Cardiac muscle cell (in vitro differentiated cells and primary cell): ENCODE measurements around the gene TBK1. TPM values are rescaled to one million over a fixed set of nuclear protein-coding genes. Genes with fewer than 3 reads are reported as not detected.

ENCODE experiments used
- DNase-seq, 2 donors: peaks; one replicate each; pipeline versions ENCODE4 v3.0.0 to v3.0.0-alpha.2; 2010 to 2017; ENCODE audit warnings: low read depth in 1 of 2, low spot score in 1 of 2
- H3K27ac ChIP-seq: fragments of 200-600 bp; sonication (generic); 2 replicates; pipeline ENCODE4 v1.5.1; 2016
- H3K27me3 ChIP-seq: fragments of 200-600 bp; sonication (generic); 2 replicates; pipeline ENCODE4 v1.6.0; 2016; ENCODE audit warnings: control low read depth
- H3K36me3 ChIP-seq: fragments of 200-600 bp; sonication (generic); 2 replicates; pipeline ENCODE4 v1.5.1; 2016; ENCODE audit warnings: control low read depth
- H3K4me1 ChIP-seq: fragments of 200-600 bp; sonication (generic); 2 replicates; pipeline ENCODE4 v1.8.1; 2017; ENCODE audit warnings: low read depth, mild to moderate bottlenecking, mixed run types
- H3K4me3 ChIP-seq: fragments of 200-600 bp; sonication (generic); 2 replicates; pipeline ENCODE4 v1.5.1; 2016; ENCODE audit warnings: mild to moderate bottlenecking
- H3K9me3 ChIP-seq: fragments of 200-600 bp; sonication (generic); 2 replicates; pipeline ENCODE4 v1.5.1; 2017; ENCODE audit warnings: low read depth, mild to moderate bottlenecking, control low read depth
- polyA plus RNA-seq: library from polyadenylated mRNA; unstranded; fragments of >200 nt; fragmentation: Nextera tagmentation; extraction: Ambion mirVana; gene quantifications from 2 replicates; pipeline ENCODE4 v1.2.1, GENCODE V29; 2016
- total RNA-seq: library from RNA; depleted of rRNA; stranded (reverse); fragments of >200 nt; gene quantifications from 2 replicates; pipeline ENCODE4 v1.2.3, GENCODE V29; 2016
- TF ChIP-seq, protein P1 (sequence below): IDR thresholded peaks from 2 replicates; pipeline ENCODE4 v1.5.1; 2012; ENCODE audit warnings: low read depth, mild to moderate bottlenecking, low read length

Gene TBK1
- total and polyA plus RNA-seq, 2 experiments from 2014 or later, result 9.0 to 15.0 TPM

DNA sequence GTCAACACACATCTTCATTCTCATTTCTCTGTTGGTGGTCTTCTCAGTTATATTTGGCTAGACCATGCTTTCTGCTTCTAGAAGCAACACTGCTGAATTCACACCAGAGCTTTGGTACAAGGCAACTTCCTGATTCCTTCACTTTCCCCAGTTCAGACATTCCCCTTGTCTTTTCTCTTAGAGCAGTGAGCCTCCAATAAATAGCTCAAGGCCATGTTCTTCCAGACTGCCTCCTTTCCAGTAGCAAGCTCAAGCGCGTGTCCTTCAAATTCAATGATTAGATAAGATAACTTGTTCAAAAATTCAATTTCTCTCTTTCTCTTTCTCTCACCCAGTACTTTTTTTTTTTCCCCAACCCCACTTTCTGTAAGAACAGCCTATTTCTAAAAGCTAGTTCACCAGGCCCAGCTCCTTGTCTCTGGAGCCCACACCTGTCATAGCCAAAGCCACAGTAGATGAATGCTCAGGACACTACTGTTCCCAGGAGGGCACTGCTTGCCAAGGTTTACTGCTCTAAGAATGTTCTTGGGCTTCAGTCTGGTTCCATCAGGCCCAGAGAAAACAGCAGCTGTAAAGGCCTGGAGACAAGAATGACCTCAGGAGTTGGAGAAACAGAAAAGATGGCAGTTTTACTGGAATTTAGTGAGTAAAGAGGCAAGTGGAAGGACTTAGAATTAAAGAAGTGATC, 17.7 kb downstream of the TBK1 start:
- H3K36me3 ChIP-seq, result peaks cover 22% of the 10 kb centered on the region
- H3K4me3 ChIP-seq, result no peak overlapping the region
- no peak for DNase-seq
- TF ChIP-seq, protein P1, sequence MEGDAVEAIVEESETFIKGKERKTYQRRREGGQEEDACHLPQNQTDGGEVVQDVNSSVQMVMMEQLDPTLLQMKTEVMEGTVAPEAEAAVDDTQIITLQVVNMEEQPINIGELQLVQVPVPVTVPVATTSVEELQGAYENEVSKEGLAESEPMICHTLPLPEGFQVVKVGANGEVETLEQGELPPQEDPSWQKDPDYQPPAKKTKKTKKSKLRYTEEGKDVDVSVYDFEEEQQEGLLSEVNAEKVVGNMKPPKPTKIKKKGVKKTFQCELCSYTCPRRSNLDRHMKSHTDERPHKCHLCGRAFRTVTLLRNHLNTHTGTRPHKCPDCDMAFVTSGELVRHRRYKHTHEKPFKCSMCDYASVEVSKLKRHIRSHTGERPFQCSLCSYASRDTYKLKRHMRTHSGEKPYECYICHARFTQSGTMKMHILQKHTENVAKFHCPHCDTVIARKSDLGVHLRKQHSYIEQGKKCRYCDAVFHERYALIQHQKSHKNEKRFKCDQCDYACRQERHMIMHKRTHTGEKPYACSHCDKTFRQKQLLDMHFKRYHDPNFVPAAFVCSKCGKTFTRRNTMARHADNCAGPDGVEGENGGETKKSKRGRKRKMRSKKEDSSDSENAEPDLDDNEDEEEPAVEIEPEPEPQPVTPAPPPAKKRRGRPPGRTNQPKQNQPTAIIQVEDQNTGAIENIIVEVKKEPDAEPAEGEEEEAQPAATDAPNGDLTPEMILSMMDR, result no peak
- H3K27me3 ChIP-seq, result no peaks in the 10 kb centered on the region
- no peaks in the 10 kb centered on the region for H3K9me3 ChIP-seq
- H3K27ac ChIP-seq, result peak overlapping the region; percentile 44
- no peaks in the 10 kb centered on the region for H3K4me1 ChIP-seq

DNA sequence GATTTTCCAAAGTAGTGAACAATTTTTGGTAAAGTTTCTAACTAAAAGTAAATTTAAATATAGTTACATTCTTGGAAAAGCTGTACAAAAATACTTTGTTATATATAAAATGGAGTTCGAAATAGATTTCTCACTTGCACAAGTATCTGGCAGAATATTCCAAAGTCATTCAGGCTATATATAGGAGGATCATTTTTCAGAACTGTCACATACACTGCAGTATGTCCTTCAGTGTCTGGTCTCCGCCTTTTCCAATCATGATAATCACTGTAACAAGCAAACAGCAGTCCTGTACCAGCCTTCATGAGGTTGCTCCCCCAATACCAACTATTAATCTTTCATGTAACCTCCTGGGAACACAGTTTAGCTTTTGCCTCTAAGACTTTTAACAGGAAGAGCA, 18.6 kb downstream of the TBK1 start:
- TF ChIP-seq, protein P1, result no peak
- Histone ChIP-seq H3K27ac (peak overlapping the region; percentile 48), H3K4me1 (no peaks in the 10 kb centered on the region), H3K27me3 (no peaks in the 10 kb centered on the region), H3K36me3 (peaks cover 27% of the 10 kb centered on the region), H3K4me3 (no peak overlapping the region), H3K9me3 (no peaks in the 10 kb centered on the region)
- DNase-seq, result no peak

DNA sequence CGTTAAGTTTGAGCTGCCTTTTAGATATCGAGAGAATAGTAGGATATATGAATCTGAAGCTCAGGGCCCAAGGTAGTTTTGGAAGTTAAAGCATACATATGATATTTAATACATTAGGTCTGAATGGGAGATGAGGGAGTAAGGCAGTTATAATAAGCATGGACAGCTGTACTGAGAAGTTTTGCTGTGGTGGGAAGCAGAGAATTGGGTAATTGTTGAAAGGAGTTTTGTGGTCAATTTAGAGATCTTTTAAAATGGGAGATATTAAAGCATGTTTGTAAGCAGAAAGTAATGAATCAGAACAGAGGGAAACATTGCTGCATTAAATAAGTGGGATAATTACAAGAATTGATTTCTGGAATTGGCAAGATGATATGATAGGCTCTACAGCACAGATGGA, 21.3 kb downstream of the TBK1 start:
- Histone ChIP-seq H3K4me1 (no peaks in the 10 kb centered on the region), H3K27ac (no peak overlapping the region), H3K4me3 (no peak overlapping the region), H3K9me3 (no peaks in the 10 kb centered on the region), H3K36me3 (peaks cover 26% of the 10 kb centered on the region), H3K27me3 (no peaks in the 10 kb centered on the region)
- DNase-seq, result no peak
- TF ChIP-seq, protein P1, result no peak

DNA sequence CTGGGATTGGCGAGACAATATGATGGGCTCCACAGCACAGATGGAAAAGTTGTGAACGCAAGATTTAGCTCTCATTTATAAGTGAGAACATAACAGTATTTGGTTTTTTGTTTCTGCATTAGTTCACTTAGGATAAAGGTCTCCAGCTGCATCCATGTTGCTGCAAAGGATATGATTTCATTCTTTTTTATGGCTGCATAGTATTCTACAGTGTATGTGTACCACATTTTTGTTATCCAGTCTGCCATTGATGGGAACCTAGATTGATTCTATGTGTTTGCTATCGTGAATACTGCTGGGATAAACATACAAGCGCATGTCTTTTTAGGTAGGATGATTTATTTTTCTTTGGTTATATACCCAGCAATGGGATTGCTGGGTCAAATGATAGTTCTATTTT, 23.6 kb downstream of the TBK1 start:
- no peak for DNase-seq
- Histone ChIP-seq H3K9me3 (no peaks in the 10 kb centered on the region), H3K4me3 (no peak overlapping the region), H3K27me3 (no peaks in the 10 kb centered on the region), H3K27ac (no peak overlapping the region), H3K36me3 (peaks cover 35% of the 10 kb centered on the region), H3K4me1 (no peaks in the 10 kb centered on the region)
- TF ChIP-seq, protein P1, result no peak

DNA sequence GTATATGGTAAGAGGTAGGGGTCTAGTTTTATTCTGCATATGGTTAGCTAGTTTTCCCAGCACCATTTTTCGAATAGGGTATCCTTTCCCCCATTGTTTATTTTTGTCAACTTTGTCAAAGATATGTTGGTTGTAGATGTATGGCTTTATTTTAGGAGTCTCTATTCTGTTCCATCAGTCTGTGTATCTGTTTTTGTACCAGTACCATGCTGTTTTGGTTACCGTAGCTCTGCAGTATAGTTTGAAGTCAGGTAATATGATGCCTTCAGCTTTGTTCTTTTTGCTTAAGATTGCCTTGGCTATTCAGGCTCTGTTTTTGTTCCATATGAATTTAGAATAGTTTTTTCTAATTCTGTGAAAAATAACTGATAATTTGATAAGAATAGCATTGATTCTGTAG, 24.9 kb downstream of the TBK1 start:
- DNase-seq, result no peak
- TF ChIP-seq, protein P1, result no peak
- Histone ChIP-seq H3K9me3 (no peaks in the 10 kb centered on the region), H3K27ac (no peak overlapping the region), H3K4me1 (no peaks in the 10 kb centered on the region), H3K27me3 (no peaks in the 10 kb centered on the region), H3K4me3 (no peak overlapping the region), H3K36me3 (peaks cover 32% of the 10 kb centered on the region)
